ENCODE measurements around the gene LRMDA. TPM values are rescaled to one million over a fixed set of nuclear protein-coding genes. Genes with fewer than 3 reads are reported as not detected.

The LRMDA gene
- total RNA-seq, 4 donors from 2014 or later, result 7.3 to 20.1 (median 8.4) TPM

DNA sequence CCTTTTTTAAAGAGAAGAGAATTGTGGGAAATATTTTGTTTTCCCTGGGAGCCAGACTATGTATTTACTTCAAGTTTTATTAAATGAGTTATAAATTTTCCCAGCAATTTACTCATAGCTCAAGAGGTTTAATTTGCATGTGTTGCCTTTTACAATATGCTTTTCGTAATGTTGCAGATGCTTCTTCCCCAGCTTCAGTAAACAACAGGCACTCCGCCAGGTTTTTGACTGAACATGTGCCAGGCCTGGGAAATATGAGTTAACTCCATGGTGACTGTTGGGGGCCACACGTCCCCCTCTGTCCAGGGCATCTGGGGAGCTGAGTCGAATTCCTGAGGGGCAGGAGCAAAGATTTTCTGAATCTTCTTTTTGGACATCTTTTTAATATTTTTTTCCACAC lies 545.7 kb downstream of the LRMDA start:
- Histone ChIP-seq H3K27me3 (no peaks in the 10 kb centered on the region), H3K36me3 (no peaks in the 10 kb centered on the region), H3K27ac (no peak overlapping the region), H3K9me3 (no peaks in the 10 kb centered on the region), H3K4me1 (peaks cover 0 to 15% (median 10%) of the 10 kb centered on the region in 3 donors), H3K4me3 (no peak overlapping the region)
- ATAC-seq, result no peak
- TF ChIP-seq POLR2AphosphoS5 (IDR thresholded peaks at IDR 0.05) (no peak), EP300 (IDR thresholded peaks at IDR 0.05) (no peak), POLR2A (IDR thresholded peaks at IDR 0.05) (no peak)
- TF ChIP-seq, protein P1, sequence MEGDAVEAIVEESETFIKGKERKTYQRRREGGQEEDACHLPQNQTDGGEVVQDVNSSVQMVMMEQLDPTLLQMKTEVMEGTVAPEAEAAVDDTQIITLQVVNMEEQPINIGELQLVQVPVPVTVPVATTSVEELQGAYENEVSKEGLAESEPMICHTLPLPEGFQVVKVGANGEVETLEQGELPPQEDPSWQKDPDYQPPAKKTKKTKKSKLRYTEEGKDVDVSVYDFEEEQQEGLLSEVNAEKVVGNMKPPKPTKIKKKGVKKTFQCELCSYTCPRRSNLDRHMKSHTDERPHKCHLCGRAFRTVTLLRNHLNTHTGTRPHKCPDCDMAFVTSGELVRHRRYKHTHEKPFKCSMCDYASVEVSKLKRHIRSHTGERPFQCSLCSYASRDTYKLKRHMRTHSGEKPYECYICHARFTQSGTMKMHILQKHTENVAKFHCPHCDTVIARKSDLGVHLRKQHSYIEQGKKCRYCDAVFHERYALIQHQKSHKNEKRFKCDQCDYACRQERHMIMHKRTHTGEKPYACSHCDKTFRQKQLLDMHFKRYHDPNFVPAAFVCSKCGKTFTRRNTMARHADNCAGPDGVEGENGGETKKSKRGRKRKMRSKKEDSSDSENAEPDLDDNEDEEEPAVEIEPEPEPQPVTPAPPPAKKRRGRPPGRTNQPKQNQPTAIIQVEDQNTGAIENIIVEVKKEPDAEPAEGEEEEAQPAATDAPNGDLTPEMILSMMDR (IDR thresholded peaks at IDR 0.05), result no peak
- 57 to 88% methylated on average over 4 of the region's 4 CpGs for WGBS, 2 donors (ENCODE audit: low coverage in 1 of 2)

- H3K9me3 ChIP-seq, result no peaks in the 10 kb centered on the region
- WGBS, 2 donors (ENCODE audit: low coverage in 1 of 2), result 80 to 81% methylated on average over 4 of the region's 4 CpGs
- no peak for ATAC-seq
- no peaks in the 10 kb centered on the region for H3K27me3 ChIP-seq
- H3K27ac ChIP-seq, result no peak overlapping the region
- H3K36me3 ChIP-seq, result no peaks in the 10 kb centered on the region
- TF ChIP-seq POLR2A (IDR thresholded peaks at IDR 0.05) (no peak), POLR2AphosphoS5 (IDR thresholded peaks at IDR 0.05) (no peak), EP300 (IDR thresholded peaks at IDR 0.05) (no peak)
- TF ChIP-seq, protein P1 (IDR thresholded peaks at IDR 0.05), result no peak
- no peak overlapping the region for H3K4me3 ChIP-seq
- peaks cover 0 to 5% (median 0%) of the 10 kb centered on the region in 3 donors for H3K4me1 ChIP-seq
Measured at GRCh38 chr10:75978213-75978612, 546.8 kb downstream of the LRMDA start.

DNA sequence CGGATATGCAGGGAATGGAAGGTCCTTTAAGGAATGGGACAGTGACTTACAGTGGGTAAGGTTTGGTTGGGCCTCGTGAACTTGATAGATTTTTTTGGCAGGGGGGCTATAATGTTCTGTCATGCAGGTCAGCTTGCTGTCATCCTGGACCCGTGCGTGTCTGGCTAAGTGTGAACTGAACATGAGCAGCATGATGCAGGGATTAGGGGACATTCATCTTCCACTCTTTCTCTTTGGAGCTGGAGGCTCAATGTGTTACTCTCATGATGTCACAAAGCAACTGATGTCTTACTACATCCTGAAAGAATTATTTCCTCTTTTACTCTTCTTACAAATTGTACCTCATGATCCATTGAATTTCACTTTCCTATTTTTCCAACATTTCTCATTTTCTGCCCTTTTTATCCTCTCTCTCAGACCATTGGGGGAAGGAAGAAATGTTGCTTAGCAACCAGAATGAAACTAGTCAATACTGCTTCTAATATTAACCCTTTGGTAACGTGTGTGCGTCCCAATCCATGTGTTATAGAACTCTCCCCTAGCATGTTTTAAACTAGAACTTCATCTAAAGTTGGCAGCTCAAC lies 549.1 kb downstream of the LRMDA start:
- Histone ChIP-seq H3K27me3 (no peaks in the 10 kb centered on the region), H3K36me3 (no peaks in the 10 kb centered on the region), H3K4me3 (no peak overlapping the region), H3K4me1 (no peaks in the 10 kb centered on the region), H3K9me3 (no peaks in the 10 kb centered on the region), H3K27ac (no peak overlapping the region)
- TF ChIP-seq EP300 (IDR thresholded peaks at IDR 0.05) (no peak), POLR2AphosphoS5 (IDR thresholded peaks at IDR 0.05) (no peak), POLR2A (IDR thresholded peaks at IDR 0.05) (no peak)
- TF ChIP-seq, protein P1 (IDR thresholded peaks at IDR 0.05), result no peak
- 85 to 91% methylated on average over 6 of the region's 6 CpGs for WGBS, 2 donors (ENCODE audit: low coverage in 1 of 2)
- ATAC-seq, result no peak

GRCh38 chr10:75982611-75983369 lies 551.4 kb downstream of the LRMDA start:
- TF ChIP-seq, protein P1 (IDR thresholded peaks at IDR 0.05), result no peak
- TF ChIP-seq EP300 (IDR thresholded peaks at IDR 0.05), result no peak
- TF ChIP-seq POLR2AphosphoS5 (IDR thresholded peaks at IDR 0.05), result no peak
- no peak for TF ChIP-seq POLR2A (IDR thresholded peaks at IDR 0.05)
- Histone ChIP-seq H3K9me3 (no peaks in the 10 kb centered on the region), H3K4me3 (no peak overlapping the region), H3K36me3 (no peaks in the 10 kb centered on the region), H3K27ac (no peak overlapping the region), H3K4me1 (no peaks in the 10 kb centered on the region), H3K27me3 (no peaks in the 10 kb centered on the region)
- ATAC-seq, result no peak
- WGBS, 2 donors (ENCODE audit: low coverage in 1 of 2), result 73 to 90% methylated on average over 4 of the region's 5 CpGs

GRCh38 chr10:75984067-75984466 lies 552.6 kb downstream of the LRMDA start:
- TF ChIP-seq EP300 (IDR thresholded peaks at IDR 0.05) (no peak), POLR2AphosphoS5 (IDR thresholded peaks at IDR 0.05) (no peak), POLR2A (IDR thresholded peaks at IDR 0.05) (no peak)
- TF ChIP-seq, protein P1 (IDR thresholded peaks at IDR 0.05), result no peak
- Histone ChIP-seq H3K27ac (no peak overlapping the region), H3K9me3 (no peaks in the 10 kb centered on the region), H3K4me3 (no peak overlapping the region), H3K4me1 (no peaks in the 10 kb centered on the region), H3K36me3 (no peaks in the 10 kb centered on the region), H3K27me3 (no peaks in the 10 kb centered on the region)
- 100% methylated on average over 1 of the region's 7 CpGs for WGBS, 2 donors (ENCODE audit: low coverage in 1 of 2)
- no peak for ATAC-seq
